HG03521 (cell line): ENCODE data around the gene RNU5D-1.
A peak's percentile ranks its signal among the peaks of the same experiment; 100 is the strongest.
"Not testable (repeated sequence)": the region's sequence is repeated elsewhere in the genome, so short reads cannot be mapped to it uniquely, and the experiment has no call there.

Source experiments
- ATAC-seq: cut with Tn5 transposase; IDR thresholded peaks from one replicate; pipeline ENCODE4 v1.9.1; 2021; ENCODE audit warnings: mild to moderate bottlenecking, moderate library complexity; ENCODE audit not compliant: unreplicated experiment

The RNU5D-1 gene

GRCh38 chr1:44730741-44731512 is at the start of gene RNU5D-1:
Gene RNU5D-1 (minus strand): TSS chr1:44731170.
- ATAC-seq = peak; percentile 50

DNA sequence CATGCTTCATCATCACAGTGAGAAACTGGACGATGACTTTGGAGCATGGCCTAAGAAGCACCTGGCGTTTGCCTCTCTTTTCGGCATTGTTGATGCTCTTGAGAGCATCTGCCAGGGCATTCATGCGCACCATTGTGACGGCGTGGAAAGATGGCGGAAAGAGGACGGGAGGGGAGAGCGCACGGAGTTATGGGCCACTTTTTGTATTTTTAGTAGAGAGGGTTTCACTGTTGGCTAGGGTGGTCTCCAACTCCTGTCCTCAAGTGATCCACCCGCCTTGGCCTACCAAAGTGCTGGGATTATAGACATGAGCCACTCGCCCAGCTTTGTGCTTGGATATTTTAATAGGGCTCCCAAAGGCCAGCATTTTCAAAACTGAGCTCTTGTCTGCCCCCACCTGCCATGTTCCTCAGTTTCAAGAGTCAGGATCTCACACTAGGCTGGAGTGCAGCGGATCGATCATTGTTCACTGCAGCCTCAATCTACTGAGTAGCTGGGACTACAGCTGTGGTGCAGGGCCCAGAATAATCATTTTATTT is 49.7 kb upstream of the RNU5D-1 start:
- no peak for ATAC-seq

- ATAC-seq = no peak
These were observed 48.0 kb upstream of the RNU5D-1 start for GRCh38 chr1:44778705-44779576.

GRCh38 chr1:44777969-44778635 is 47.1 kb upstream of the RNU5D-1 start:
- no peak for ATAC-seq

DNA sequence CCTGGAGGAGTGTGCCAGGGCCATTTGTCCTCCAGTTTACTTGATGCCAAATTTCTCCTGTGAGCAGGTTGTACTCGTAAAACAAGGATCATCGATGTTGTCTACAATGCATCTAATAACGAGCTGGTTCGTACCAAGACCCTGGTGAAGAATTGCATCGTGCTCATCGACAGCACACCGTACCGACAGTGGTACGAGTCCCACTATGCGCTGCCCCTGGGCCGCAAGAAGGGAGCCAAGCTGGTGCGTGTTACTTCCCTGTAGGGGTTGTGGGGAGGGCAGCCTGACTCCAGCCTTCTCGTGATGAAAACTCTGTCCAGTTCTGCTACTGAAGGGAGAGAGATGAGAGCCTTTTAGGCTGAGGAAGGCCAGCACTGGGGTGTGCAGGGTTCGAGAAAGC is 46.6 kb upstream of the RNU5D-1 start:
- no peak for ATAC-seq

GRCh38 chr1:44776730-44777068 is 45.7 kb upstream of the RNU5D-1 start:
- ATAC-seq = no peak

DNA sequence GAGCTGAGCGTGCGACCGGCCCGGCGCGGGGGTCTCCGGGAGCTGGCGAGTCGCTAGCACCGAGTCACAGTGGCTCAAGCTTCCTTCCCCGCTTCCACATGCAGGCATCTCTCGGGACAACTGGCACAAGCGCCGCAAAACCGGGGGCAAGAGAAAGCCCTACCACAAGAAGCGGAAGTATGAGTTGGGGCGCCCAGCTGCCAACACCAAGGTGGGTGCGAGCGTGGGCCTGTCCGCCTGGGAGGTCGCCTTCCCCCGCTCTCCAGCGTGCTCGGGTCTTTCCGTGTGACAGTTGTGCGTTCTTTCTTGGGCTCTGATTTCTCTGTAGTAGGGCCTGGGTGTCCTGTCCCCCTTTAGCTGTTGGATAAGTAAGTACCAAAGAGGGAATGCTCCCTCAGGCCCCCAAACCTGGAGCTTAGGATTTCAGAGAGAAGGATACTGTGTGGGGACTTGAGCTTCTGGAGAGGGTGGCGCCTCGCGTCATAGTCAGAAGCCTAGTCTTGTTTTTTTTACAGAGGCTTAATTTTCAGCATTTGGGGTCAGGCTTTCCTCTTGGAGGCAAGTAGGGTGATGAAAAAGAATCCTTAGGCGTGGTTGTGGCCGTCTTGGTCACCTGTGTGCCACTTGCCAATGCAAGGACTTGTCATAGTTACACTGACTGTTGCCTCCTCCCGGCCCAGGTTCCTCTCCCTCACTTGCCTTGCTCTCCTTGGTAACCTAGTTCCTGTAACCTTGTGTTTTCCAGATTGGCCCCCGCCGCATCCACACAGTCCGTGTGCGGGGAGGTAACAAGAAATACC is 45.2 kb upstream of the RNU5D-1 start:
- ATAC-seq = peak; percentile 7

DNA sequence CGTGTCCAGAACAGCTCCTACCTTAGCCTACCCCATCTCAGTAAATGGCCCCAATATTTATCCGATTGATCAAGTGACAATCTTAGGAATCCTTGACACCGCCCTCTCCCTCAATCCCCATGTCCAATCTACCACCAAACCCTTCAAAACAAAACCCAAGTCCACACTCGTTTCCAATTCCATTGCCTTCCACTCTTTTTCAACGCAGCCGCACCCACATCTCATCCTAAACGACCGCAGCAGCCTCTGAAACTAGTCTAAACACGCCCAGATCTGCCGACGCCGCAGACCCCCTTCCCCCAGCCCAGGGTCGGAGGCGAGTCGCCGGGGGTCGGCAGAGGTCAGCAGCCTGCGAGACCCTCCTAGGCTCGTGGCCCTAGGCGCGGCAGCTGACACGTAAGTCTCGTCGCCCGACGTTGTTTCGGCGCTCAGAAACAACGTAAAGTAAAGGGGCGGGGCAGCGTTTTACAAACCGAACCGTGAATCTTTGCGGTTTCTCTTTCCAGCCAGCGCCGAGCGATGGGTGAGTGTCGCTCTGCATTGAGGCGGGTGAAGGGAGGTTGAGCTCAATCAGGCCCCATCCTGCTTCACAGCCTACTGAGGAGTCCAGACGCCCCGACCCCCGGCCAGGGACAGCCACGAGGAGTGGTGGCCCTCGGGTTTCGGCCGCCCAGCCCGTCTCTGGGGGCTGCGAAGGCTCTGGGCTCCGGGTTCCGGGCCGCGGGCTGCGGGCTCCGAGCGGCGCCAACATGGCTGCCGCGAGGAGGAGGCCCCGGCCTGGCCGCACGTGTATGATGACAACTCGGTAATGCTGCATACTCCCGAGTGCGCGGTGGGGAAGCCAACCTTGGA is 44.3 kb upstream of the RNU5D-1 start, which contains the start of gene RPS8:
RPS8 (plus strand) TSS at position 463 of the 852 bp plus-strand sequence; CDS start at position 520, 57 bp downstream.
- peak; percentile 77 for ATAC-seq

DNA sequence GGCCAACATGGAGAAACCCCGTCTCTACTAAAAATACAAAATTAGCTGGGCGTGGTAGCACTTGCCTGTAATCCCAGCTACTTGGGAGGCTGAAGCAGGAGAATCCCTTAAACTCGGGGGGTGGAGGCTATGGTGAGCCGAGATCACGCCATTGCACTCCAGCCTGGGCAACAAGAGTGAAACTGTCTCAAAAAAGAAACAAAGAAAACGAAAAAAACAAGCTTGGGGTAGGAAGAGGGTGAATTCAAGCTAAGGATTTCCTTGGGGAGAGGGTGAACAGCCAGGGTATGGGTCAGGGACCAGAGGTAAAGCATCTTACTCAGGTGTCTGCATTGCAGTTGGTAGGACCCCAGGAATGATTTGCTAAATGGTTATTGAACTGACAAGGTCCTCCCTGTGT is 35.5 kb upstream of the RNU5D-1 start:
- ATAC-seq = not testable (repeated sequence)

DNA sequence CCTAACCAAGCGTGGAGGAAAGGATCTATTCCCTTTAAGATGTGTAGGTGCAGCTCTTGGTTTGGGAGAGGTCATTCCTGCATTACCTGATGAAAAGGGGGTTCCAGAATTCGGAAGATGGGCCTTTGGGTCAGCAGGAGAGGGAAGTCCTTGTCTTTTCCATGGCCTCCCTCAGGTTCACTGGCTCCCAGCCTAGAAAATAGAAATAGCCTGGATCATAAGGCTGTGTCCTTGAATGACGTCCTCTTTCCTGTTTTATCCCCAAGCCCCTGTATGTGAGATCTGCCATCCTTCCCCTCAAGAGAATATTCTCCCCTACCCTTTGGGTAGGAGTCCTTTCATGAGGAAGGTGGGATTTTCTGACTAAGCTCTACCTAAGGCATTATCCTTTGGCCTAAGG is 29.9 kb upstream of the RNU5D-1 start:
- ATAC-seq = no peak

- no peak for ATAC-seq
These were observed 28.1 kb upstream of the RNU5D-1 start for GRCh38 chr1:44759077-44759476.

GRCh38 chr1:44757420-44757819 is 26.4 kb upstream of the RNU5D-1 start:
- no peak for ATAC-seq

DNA sequence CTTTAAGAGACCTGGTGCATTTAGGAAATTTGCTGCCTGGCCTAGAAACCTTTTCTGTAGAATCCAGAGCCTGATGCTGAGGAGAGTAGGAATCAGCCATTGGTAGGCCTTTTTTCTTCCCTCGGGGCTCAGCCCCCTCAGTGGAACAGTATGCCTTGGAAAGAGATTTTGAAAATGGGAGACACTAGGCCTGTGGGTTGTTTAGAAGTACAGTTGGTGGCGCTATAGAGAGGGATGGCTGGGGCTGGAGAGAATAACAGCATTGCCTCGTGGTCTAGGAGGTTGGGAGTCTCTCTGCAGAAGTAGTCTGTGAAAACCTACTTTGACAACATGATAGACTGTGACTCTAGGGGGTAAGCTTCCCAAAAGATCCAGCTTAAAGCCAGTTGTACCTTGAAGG is 16.9 kb upstream of the RNU5D-1 start:
- no peak for ATAC-seq

- ATAC-seq = no peak
These were observed 12.2 kb upstream of the RNU5D-1 start for GRCh38 chr1:44743211-44743610.

DNA sequence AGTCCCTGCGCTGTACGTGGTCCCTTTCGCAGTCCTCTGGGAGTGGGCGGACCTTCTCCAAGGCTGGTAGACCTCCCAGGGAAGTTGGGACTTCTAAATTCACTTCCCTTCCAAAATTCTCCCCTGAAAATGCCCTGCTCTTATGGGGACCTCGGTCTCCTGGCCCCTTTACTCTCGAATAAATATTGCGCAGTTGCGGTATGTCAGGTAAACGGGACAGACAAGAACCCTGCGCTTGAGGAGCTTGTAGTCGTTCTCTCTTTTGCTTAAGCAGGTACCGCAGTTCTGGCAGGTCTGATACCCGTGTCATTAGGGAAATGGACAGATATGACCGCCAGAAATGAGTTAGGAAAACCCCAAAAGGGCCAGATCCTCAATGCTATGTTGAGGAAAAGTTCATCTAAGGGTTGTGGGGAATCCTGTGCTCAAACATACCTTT is 9.2 kb upstream of the RNU5D-1 start:
- no peak for ATAC-seq

GRCh38 chr1:44739307-44740178 is 8.6 kb upstream of the RNU5D-1 start, which contains the start of gene KIF2C:
Gene KIF2C (plus strand): TSS chr1:44739837. CDS start chr1:44739933, 96 bp downstream.
- peak; percentile 97 for ATAC-seq

GRCh38 chr1:44738953-44739306 is 8.0 kb upstream of the RNU5D-1 start:
- ATAC-seq = not testable (repeated sequence)

DNA sequence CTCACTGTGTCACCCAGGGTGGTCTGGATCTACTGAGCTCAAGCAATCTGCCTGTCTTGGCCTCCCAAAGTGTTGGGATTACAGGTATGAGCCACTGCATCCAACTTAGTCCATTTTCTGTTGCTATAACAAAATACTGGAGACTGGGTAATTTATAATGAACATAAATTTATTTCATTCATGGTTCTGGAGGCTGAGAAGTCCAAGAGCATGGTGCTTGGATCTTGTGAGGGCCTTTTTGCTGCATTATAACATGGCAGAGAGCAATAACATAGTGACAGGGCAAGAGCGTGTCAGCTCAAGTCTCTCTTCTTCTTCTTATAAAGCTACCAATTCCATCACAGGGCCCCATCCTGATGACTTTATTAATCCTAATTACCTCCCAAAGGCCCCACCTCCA is 5.0 kb upstream of the RNU5D-1 start:
- no peak for ATAC-seq
